Keratinocyte (primary cell): ENCODE measurements around the gene MDFIC2. TPM values are rescaled to one million over a fixed set of nuclear protein-coding genes. Genes with fewer than 3 reads are reported as not detected.

Experiments
- DNase-seq: peaks from one replicate; pipeline ENCODE4 v3.0.0-alpha.2; 2011; ENCODE audit warnings: low read depth, missing footprints, low spot score
- FAIRE-seq: peaks from 2 replicates; lab custom pipeline; 2011; peaks lifted over from hg19 to GRCh38; lab: Jason Lieb, UNC
- H2AFZ ChIP-seq: 2 replicates; pipeline ENCODE4 v1.6.0; 2012; ENCODE audit warnings: low read length, control low read depth, inconsistent platforms; ENCODE audit not compliant: control insufficient read depth
- H3K27ac ChIP-seq: 2 replicates; pipeline ENCODE4 v1.5.1; 2011; ENCODE audit warnings: low read length; ENCODE audit not compliant: control insufficient read depth, insufficient read depth
- H3K27me3 ChIP-seq: 3 replicates; pipeline ENCODE4 v1.6.0; 2011; ENCODE audit warnings: low read length; ENCODE audit not compliant: control insufficient read depth, insufficient read depth; ENCODE audit errors: extremely low read depth
- H3K36me3 ChIP-seq, 2 experiments: 2 replicates in 1 of 2; 3 replicates in 1 of 2; pipeline ENCODE4 v1.5.1; 2011; ENCODE audit warnings: low read length in 2 of 2, mild to moderate bottlenecking in 1 of 2; ENCODE audit not compliant: control insufficient read depth in 2 of 2, insufficient read depth in 2 of 2; ENCODE audit errors: extremely low read depth in 1 of 2
- H3K4me1 ChIP-seq: 3 replicates; pipeline ENCODE4 v1.5.1; 2011; ENCODE audit warnings: low read length; ENCODE audit not compliant: control insufficient read depth, insufficient read depth; ENCODE audit errors: extremely low read depth
- H3K4me2 ChIP-seq: 3 replicates; pipeline ENCODE4 v1.6.0; 2011; ENCODE audit warnings: low read depth, low read length; ENCODE audit not compliant: control insufficient read depth, insufficient read depth; ENCODE audit errors: extremely low read depth
- H3K4me3 ChIP-seq, 3 experiments: fragments of 200-600 bp in 1 of 3; sonication (generic) in 1 of 3; 2 replicates in 2 of 3; 3 replicates in 1 of 3; pipeline ENCODE4 v1.5.1; 2011 to 2016; ENCODE audit warnings: low read length in 3 of 3, mild to moderate bottlenecking in 3 of 3, control low read depth in 2 of 3, inconsistent platforms in 1 of 3, low read depth in 1 of 3, mixed read lengths in 1 of 3, mixed run types in 1 of 3, moderate library complexity in 1 of 3; ENCODE audit not compliant: control insufficient read depth in 2 of 3, insufficient read depth in 2 of 3; ENCODE audit errors: extremely low read depth in 1 of 3
- H3K79me2 ChIP-seq: 2 replicates; pipeline ENCODE4 v1.6.0; 2012; ENCODE audit warnings: low read length; ENCODE audit not compliant: control insufficient read depth, insufficient read depth
- H3K9ac ChIP-seq: 3 replicates; pipeline ENCODE4 v1.6.0; 2011; ENCODE audit warnings: low read length; ENCODE audit not compliant: control insufficient read depth, insufficient read depth; ENCODE audit errors: extremely low read depth
- H3K9me1 ChIP-seq: 3 replicates; pipeline ENCODE4 v1.6.0; 2011; ENCODE audit warnings: low read length; ENCODE audit not compliant: control insufficient read depth, insufficient read depth; ENCODE audit errors: extremely low read depth
- H3K9me3 ChIP-seq: 2 replicates; pipeline ENCODE4 v1.5.1; 2012; ENCODE audit warnings: low read depth, low read length; ENCODE audit not compliant: control insufficient read depth
- H4K20me1 ChIP-seq: 3 replicates; pipeline ENCODE4 v1.6.0; 2011; ENCODE audit warnings: low read length; ENCODE audit not compliant: control insufficient read depth, insufficient read depth; ENCODE audit errors: extremely low read depth
- EZH2 ChIP-seq: IDR thresholded peaks from one replicate; pipeline ENCODE4 v1.6.1; 2012; ENCODE audit warnings: inconsistent platforms, mild to moderate bottlenecking, low read length, moderate library complexity
- dilution Hi-C: fragments of 300-500 bp; cut with MboI; formaldehyde crosslinking; loops from one replicate; pipeline ENCODE4 v1.7.0; 2020; ENCODE audit warnings: low sequenced_read_pairs; ENCODE audit not compliant: extremely low pct_ligation_motif_present
- polyA plus RNA-seq, 5 experiments: library from polyadenylated mRNA; depleted of rRNA in 3 of 5; stranded (reverse) in 3 of 5; stranded (forward) in 1 of 5; unstranded in 1 of 5; fragments of >200 nt; gene quantifications; 1 replicate in 1 of 5; 2 replicates in 3 of 5; 3 replicates in 1 of 5; pipeline versions ENCODE4 v1.2.1 to v1.2.3, GENCODE V29; 2011 to 2012; ENCODE audit warnings: missing spikeins in 2 of 5, low read depth in 1 of 5, low replicate concordance in 1 of 5
- TF ChIP-seq, protein P1 (sequence below), 3 experiments: IDR thresholded peaks in 1 of 3; conservative IDR thresholded peaks in 1 of 3; optimal IDR thresholded peaks in 1 of 3; 2 replicates in 2 of 3; 3 replicates in 1 of 3; pipeline versions ENCODE3 to v1.5.1; 2011; ENCODE audit warnings: low read length in 3 of 3, mild to moderate bottlenecking in 3 of 3, moderate library complexity in 2 of 3, control low read depth in 1 of 3, inconsistent platforms in 1 of 3; ENCODE audit not compliant: insufficient read depth in 2 of 3; ENCODE audit errors: extremely low read depth in 1 of 3

Gene MDFIC2
- polyA plus RNA-seq, 1 donor (not counting 4 experiments of a cell fraction or from before 2014, with no cell fraction given), result not detected

DNA sequence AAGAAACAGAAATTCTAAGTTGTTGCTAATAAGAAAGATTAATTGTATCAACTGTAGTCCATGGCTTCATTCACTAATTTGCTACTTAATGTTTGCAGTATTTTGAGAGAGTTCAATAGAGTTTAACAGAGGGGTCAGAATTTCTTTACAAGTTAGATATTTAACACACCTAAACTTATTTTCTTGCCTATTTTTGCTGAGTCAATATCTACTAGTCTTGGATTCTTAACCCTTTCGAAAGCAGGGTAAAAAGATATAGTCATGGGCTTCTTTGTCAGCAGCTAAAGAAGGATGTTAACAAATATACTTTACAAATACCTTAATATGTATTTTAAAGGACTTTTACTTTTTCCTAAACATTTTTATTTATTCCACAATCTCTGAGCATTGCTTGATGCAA is 155.6 kb downstream of the MDFIC2 start:
- FAIRE-seq, result no peak
- H3K9me3 ChIP-seq, result no peaks in the 10 kb centered on the region
- H2AFZ ChIP-seq, result no peak overlapping the region
- H3K27me3 ChIP-seq, result no peaks in the 10 kb centered on the region
- H3K27ac ChIP-seq, result no peak overlapping the region
- no peaks in the 10 kb centered on the region for H3K4me1 ChIP-seq
- TF ChIP-seq EZH2, result no peak
- TF ChIP-seq, protein P1, sequence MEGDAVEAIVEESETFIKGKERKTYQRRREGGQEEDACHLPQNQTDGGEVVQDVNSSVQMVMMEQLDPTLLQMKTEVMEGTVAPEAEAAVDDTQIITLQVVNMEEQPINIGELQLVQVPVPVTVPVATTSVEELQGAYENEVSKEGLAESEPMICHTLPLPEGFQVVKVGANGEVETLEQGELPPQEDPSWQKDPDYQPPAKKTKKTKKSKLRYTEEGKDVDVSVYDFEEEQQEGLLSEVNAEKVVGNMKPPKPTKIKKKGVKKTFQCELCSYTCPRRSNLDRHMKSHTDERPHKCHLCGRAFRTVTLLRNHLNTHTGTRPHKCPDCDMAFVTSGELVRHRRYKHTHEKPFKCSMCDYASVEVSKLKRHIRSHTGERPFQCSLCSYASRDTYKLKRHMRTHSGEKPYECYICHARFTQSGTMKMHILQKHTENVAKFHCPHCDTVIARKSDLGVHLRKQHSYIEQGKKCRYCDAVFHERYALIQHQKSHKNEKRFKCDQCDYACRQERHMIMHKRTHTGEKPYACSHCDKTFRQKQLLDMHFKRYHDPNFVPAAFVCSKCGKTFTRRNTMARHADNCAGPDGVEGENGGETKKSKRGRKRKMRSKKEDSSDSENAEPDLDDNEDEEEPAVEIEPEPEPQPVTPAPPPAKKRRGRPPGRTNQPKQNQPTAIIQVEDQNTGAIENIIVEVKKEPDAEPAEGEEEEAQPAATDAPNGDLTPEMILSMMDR (optimal IDR thresholded peaks at IDR 0.05 in 1 of 3, IDR thresholded peaks at IDR 0.05 in 1 of 3, conservative IDR thresholded peaks at IDR 0.05 in 1 of 3; ENCODE audit: extremely low read depth in 1 of 3, insufficient read depth in 2 of 3, low read length in 3 of 3), result no peak
- no peak for DNase-seq
- H3K4me2 ChIP-seq, result no peak overlapping the region
- dilution Hi-C loops, result no loop called here
- H3K9ac ChIP-seq, result no peak overlapping the region
- no peaks in the 10 kb centered on the region for H3K9me1 ChIP-seq
- no peaks in the 10 kb centered on the region for H3K36me3 ChIP-seq
- no peaks in the 10 kb centered on the region for H3K79me2 ChIP-seq
- H4K20me1 ChIP-seq, result no peaks in the 10 kb centered on the region
- H3K4me3 ChIP-seq, result no peak overlapping the region

DNA sequence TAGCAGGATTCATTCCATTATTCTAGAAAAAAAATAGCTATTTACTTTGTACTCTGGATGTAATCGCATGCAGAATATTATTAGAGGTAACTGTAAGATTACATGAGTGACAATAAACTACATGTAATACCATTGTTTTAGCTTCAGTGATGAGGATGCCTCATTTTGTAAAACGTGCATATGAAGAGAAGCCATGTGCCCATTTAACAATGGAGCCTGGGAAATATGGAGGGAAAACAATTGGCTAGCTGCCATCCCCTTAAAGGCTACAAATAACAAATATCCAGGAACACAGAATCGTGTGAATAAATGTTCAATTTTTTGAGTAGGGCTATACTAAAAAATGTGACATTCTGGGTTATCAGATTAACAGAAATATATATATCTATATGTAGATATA is 161.8 kb downstream of the MDFIC2 start:
- Histone ChIP-seq H3K79me2 (no peaks in the 10 kb centered on the region), H3K4me3 (no peak overlapping the region), H3K9ac (no peak overlapping the region), H3K27me3 (no peaks in the 10 kb centered on the region), H3K9me3 (no peaks in the 10 kb centered on the region), H3K27ac (no peak overlapping the region), H3K9me1 (no peaks in the 10 kb centered on the region), H2AFZ (no peak overlapping the region), H3K4me1 (no peaks in the 10 kb centered on the region), H4K20me1 (no peaks in the 10 kb centered on the region), H3K4me2 (no peak overlapping the region), H3K36me3 (no peaks in the 10 kb centered on the region)
- dilution Hi-C loops, result no loop called here
- FAIRE-seq (no peak), DNase-seq (no peak)
- TF ChIP-seq, protein P1 (optimal IDR thresholded peaks at IDR 0.05 in 1 of 3, IDR thresholded peaks at IDR 0.05 in 1 of 3, conservative IDR thresholded peaks at IDR 0.05 in 1 of 3; ENCODE audit: extremely low read depth in 1 of 3, insufficient read depth in 2 of 3, low read length in 3 of 3), result no peak
- TF ChIP-seq EZH2, result no peak
